GM12873 (cell line): Measurements from ENCODE around the gene MRPL38.

Experiments used
- CTCF ChIP-seq: IDR thresholded peaks from 2 replicates; pipeline ENCODE4 v1.5.1; 2012; ENCODE audit warnings: low read depth, mild to moderate bottlenecking, moderate library complexity, low read length, control low read depth; ENCODE audit not compliant: insufficient read depth; ENCODE audit errors: missing control alignments

The MRPL38 gene

GRCh38 chr17:75909051-75909811, 4.5 kb upstream of the MRPL38 start:
- TF ChIP-seq CTCF: no peak

GRCh38 chr17:75908201-75908600, 3.5 kb upstream of the MRPL38 start:
- no peak for TF ChIP-seq CTCF

GRCh38 chr17:75906143-75906884, 1.6 kb upstream of the MRPL38 start:
- TF ChIP-seq CTCF: no peak

GRCh38 chr17:75902406-75902805, 2.3 kb downstream of the MRPL38 start:
- TF ChIP-seq CTCF: no peak

- no peak for TF ChIP-seq CTCF
Observed at GRCh38 chr17:75901727-75902126, 3.0 kb downstream of the MRPL38 start.

- no peak for TF ChIP-seq CTCF
Observed at GRCh38 chr17:75900691-75901533, 3.8 kb downstream of the MRPL38 start.
